Activated naive CD4-positive, alpha-beta T cell treated with anti-CD3 and anti-CD28 coated beads for 36 hours (primary cell): ENCODE results near the gene AHI1. TPM values are rescaled to one million over a fixed set of nuclear protein-coding genes. Genes with fewer than 3 reads are reported as not detected.

Source experiments
- CTCF ChIA-PET: fragments of 350-600 bp; sonication (Branson Sonifier 250); formaldehyde crosslinking; loops from one replicate; lab custom pipeline; 2021; ENCODE audit warnings: antibody characterized with exemption; lab: Charles Lee
- DNase-seq: peaks from one replicate; pipeline ENCODE4 v3.0.0-alpha.2; 2020
- H3K27ac Mint-ChIP-seq: one replicate; pipeline ENCODE4 v1.8.0; 2021; ENCODE audit warnings: mild to moderate bottlenecking, mixed read lengths
- H3K27me3 Mint-ChIP-seq: one replicate; pipeline ENCODE4 v1.8.0; 2021; ENCODE audit warnings: low read depth, mixed read lengths
- H3K36me3 Mint-ChIP-seq: one replicate; pipeline ENCODE4 v1.8.0; 2021; ENCODE audit warnings: low read depth, mixed read lengths
- H3K4me1 Mint-ChIP-seq: one replicate; pipeline ENCODE4 v1.8.0; 2021; ENCODE audit warnings: low read depth, mixed read lengths
- H3K4me3 Mint-ChIP-seq: one replicate; pipeline ENCODE4 v1.8.0; 2021; ENCODE audit warnings: mild to moderate bottlenecking, moderate library complexity, mixed read lengths
- H3K9me3 Mint-ChIP-seq: one replicate; pipeline ENCODE4 v1.8.0; 2021; ENCODE audit warnings: mixed read lengths
- intact Hi-C: fragments of 100-400 bp; cut with micrococcal nuclease; formaldehyde crosslinking; loops from one replicate; pipeline ENCODE4 v1.15.1; 2023
- total RNA-seq, 2 experiments: library from RNA; stranded (reverse); gene quantifications; one replicate each; pipeline ENCODE4 v1.2.3, GENCODE V29; 2021

AHI1 gene
- total RNA-seq, 2 experiments from 2014 or later, result 17.8 to 18.8 TPM

DNA sequence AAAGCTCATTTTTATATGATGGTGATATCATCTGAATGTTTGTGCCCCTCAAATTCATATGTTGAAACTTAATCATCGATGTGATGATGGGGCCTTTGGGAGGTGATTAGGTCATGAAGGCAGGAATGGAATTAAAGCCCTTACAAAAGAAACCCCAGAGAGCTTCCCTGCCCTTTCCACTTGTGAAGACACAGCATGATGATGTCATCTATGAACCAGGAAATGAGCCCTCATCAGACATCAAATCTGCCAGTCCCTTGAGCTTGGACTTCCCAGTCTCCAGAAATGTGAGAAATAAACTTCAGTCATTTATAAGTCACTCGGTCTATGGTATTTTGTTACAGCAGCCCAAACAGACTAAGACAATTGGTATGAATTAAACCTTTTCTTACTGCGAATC is 163.4 kb downstream of the AHI1 start:
- H3K27ac Mint-ChIP-seq, result no peak overlapping the region
- H3K27me3 Mint-ChIP-seq, result no peaks in the 10 kb centered on the region
- DNase-seq, result no peak
- no peak overlapping the region for H3K4me3 Mint-ChIP-seq
- H3K9me3 Mint-ChIP-seq, result no peaks in the 10 kb centered on the region
- H3K4me1 Mint-ChIP-seq, result peaks cover 3% of the 10 kb centered on the region
- intact Hi-C loops, result no loop called here
- peaks cover 3% of the 10 kb centered on the region for H3K36me3 Mint-ChIP-seq
- CTCF ChIA-PET, result no interaction called here

- H3K27ac Mint-ChIP-seq, result no peak overlapping the region
- CTCF ChIA-PET, result interaction anchor here (0.6 kb wide), 1 partner anchor 234 kb away, joined by 3 read pairs; no protein-coding TSS in a partner anchor
- H3K9me3 Mint-ChIP-seq, result no peaks in the 10 kb centered on the region
- peaks cover 2% of the 10 kb centered on the region for H3K36me3 Mint-ChIP-seq
- intact Hi-C loops, result no loop called here
- peaks cover 3% of the 10 kb centered on the region for H3K4me1 Mint-ChIP-seq
- DNase-seq, result no peak
- no peaks in the 10 kb centered on the region for H3K27me3 Mint-ChIP-seq
- H3K4me3 Mint-ChIP-seq, result no peak overlapping the region
These were observed 166.5 kb downstream of the AHI1 start for GRCh38 chr6:135331002-135331401.

GRCh38 chr6:135329851-135330803 is 167.4 kb downstream of the AHI1 start:
- H3K36me3 Mint-ChIP-seq, result peaks cover 2% of the 10 kb centered on the region
- H3K27ac Mint-ChIP-seq, result no peak overlapping the region
- H3K9me3 Mint-ChIP-seq, result no peaks in the 10 kb centered on the region
- no peak for DNase-seq
- CTCF ChIA-PET, result no interaction called here
- intact Hi-C loops, result no loop called here
- peaks cover 3% of the 10 kb centered on the region for H3K4me1 Mint-ChIP-seq
- H3K27me3 Mint-ChIP-seq, result no peaks in the 10 kb centered on the region
- H3K4me3 Mint-ChIP-seq, result no peak overlapping the region

- H3K4me3 Mint-ChIP-seq, result no peak overlapping the region
- intact Hi-C loops, result no loop called here
- H3K27me3 Mint-ChIP-seq, result no peaks in the 10 kb centered on the region
- H3K27ac Mint-ChIP-seq, result no peak overlapping the region
- peaks cover 2% of the 10 kb centered on the region for H3K4me1 Mint-ChIP-seq
- peaks cover 2% of the 10 kb centered on the region for H3K36me3 Mint-ChIP-seq
- H3K9me3 Mint-ChIP-seq, result no peaks in the 10 kb centered on the region
- CTCF ChIA-PET, result no interaction called here
- no peak for DNase-seq
These were observed 169.4 kb downstream of the AHI1 start for GRCh38 chr6:135328136-135328535.

DNA sequence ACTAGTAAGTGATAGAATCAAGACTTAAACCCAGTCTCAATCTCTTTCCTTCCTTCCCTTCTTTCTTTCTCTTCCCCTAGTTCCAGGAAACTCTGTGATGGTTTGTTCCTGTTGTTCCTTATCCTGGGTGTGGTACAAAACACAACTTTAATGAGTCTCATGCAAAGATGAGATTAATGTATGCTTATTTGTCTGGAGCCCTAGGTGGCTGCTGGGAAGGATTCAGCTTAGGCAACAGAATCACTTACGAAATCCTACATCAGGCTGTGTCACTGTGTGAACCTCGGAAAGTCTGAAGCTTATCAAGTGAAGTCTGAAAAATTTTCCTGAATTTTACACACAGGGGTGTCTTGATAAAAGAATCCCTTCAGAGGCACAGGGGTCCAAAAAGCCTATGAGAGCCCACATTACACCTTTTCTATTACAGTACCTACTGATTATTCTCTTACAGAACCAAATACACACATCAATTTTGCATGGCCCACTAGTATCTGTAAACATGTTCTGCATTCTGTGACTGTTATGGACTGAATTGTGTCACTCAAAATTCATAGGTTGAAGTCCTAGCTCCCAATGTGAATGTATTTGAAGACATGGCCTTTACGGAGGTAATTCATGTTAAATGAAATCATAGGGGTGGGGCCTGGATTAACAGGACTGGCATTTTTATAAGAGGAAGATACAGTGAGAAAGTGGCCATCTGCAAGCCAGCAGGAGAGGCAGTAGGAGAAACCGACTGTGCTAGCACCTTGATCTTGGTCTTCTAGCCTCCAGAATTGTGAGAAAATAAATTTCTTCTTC is 171.7 kb downstream of the AHI1 start:
- H3K4me1 Mint-ChIP-seq, result peaks cover 8% of the 10 kb centered on the region
- no peaks in the 10 kb centered on the region for H3K9me3 Mint-ChIP-seq
- H3K36me3 Mint-ChIP-seq, result no peaks in the 10 kb centered on the region
- no peak overlapping the region for H3K27ac Mint-ChIP-seq
- no peaks in the 10 kb centered on the region for H3K27me3 Mint-ChIP-seq
- intact Hi-C loops, result no loop called here
- no peak overlapping the region for H3K4me3 Mint-ChIP-seq
- CTCF ChIA-PET, result no interaction called here
- DNase-seq, result no peak

DNA sequence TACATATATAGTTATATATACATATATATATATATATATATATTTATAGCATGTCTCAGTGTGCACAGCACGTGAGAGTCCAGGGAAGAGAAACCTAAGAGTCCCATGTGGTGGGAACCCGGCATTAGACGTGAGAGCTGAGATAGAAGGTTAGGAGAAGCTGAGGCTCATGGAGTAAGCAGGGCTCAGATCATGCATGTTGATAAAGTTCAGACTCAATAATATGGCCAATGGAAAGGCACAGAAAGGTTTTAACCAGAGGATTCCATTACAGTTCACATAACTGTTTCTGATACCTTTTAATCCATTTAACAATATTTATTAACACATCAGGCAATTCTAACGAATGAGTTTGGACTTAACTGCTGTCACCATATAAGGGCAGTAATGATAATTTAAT is 173.0 kb downstream of the AHI1 start:
- Mint-ChIP-seq H3K36me3 (no peaks in the 10 kb centered on the region), H3K9me3 (no peaks in the 10 kb centered on the region), H3K27ac (no peak overlapping the region), H3K27me3 (no peaks in the 10 kb centered on the region), H3K4me1 (peaks cover 8% of the 10 kb centered on the region), H3K4me3 (no peak overlapping the region)
- intact Hi-C loops, result no loop called here
- CTCF ChIA-PET, result no interaction called here
- no peak for DNase-seq

GRCh38 chr6:135323979-135324378 is 173.6 kb downstream of the AHI1 start:
- DNase-seq, result no peak
- H3K4me3 Mint-ChIP-seq, result no peak overlapping the region
- no peak overlapping the region for H3K27ac Mint-ChIP-seq
- H3K9me3 Mint-ChIP-seq, result no peaks in the 10 kb centered on the region
- no peaks in the 10 kb centered on the region for H3K27me3 Mint-ChIP-seq
- CTCF ChIA-PET, result no interaction called here
- intact Hi-C loops, result no loop called here
- H3K36me3 Mint-ChIP-seq, result peaks cover under 1% of the 10 kb centered on the region
- peaks cover 9% of the 10 kb centered on the region for H3K4me1 Mint-ChIP-seq

DNA sequence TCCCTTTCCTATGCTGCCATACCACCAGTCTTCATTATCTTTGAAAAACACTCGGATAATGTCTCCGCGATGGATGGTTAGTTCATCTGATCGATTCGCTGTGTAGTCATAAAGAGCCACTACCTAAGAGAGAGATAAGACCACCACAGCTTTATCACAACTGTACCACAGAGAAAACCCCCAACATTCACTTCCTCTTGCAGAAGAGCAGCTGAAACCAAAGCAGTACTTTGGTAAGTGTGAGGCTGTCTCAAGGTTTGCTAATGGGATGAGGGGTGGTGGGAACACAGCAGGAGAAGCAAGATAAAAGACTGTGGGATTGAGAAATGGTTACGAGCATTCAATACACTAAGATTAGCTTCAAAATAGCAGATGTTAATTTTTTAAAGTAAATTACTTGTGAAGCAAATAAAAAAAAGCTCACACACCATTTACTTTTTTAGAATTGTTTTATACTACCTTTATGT is 174.3 kb downstream of the AHI1 start:
- intact Hi-C loops, result no loop called here
- Mint-ChIP-seq H3K9me3 (no peaks in the 10 kb centered on the region), H3K4me1 (peaks cover 12% of the 10 kb centered on the region), H3K27me3 (no peaks in the 10 kb centered on the region), H3K27ac (no peak overlapping the region), H3K4me3 (no peak overlapping the region), H3K36me3 (peaks cover 2% of the 10 kb centered on the region)
- CTCF ChIA-PET, result no interaction called here
- DNase-seq, result no peak

- DNase-seq, result no peak
- H3K4me3 Mint-ChIP-seq, result no peak overlapping the region
These were observed 174.9 kb downstream of the AHI1 start for GRCh38 chr6:135322427-135323201.

DNA sequence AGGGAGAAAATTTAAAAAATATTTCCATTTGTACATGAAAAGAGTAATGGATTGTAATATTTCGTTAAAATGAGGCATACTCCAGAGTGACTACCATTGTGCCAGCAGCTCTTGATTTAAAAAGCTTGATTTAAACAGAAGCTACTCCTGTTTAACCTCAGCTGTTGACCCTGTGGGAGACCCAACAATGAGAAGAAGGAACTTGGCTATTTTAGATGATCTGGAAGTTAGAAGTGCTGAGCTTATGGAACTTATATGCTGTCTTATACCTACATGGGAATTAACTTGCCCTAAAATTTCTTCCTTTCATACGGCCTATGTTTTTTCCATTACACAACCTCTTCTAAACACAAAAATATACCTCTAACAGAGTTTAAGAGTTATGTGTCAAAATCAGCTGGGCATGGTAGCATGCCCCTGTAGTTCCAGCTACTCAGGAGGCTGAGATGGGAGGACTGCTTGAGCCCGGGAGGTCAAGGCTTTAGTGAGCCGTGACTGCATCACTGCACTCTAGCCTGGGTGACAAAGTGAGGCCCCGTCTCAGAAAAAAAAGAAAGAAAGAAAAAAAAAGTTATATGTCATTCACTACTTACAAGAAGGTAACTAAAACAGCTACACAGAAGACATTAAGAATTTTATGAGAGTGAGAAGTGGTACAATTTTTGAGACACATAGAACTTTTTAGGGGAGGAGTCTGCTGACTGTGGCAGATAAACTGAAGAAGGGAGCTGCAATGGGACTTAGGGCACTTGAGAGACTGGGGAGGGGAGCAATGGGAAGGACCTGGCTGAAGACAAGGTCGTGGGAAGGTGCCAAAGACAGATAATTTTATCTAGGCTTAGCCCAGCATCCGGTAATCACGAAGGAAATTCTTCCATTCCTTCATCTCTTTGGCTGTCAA is 176.6 kb downstream of the AHI1 start:
- no peak overlapping the region for H3K4me3 Mint-ChIP-seq
- H3K27ac Mint-ChIP-seq, result no peak overlapping the region
- H3K36me3 Mint-ChIP-seq, result peaks cover 2% of the 10 kb centered on the region
- peaks cover 12% of the 10 kb centered on the region for H3K4me1 Mint-ChIP-seq
- DNase-seq, result no peak
- intact Hi-C loops, result no loop called here
- no peaks in the 10 kb centered on the region for H3K27me3 Mint-ChIP-seq
- no peaks in the 10 kb centered on the region for H3K9me3 Mint-ChIP-seq
- CTCF ChIA-PET, result no interaction called here

More at GRCh38 chr6:135322427-135323201, 174.9 kb downstream of the AHI1 start:
- Mint-ChIP-seq H3K9me3 (no peaks in the 10 kb centered on the region), H3K4me1 (peaks cover 12% of the 10 kb centered on the region), H3K27ac (no peak overlapping the region), H3K27me3 (no peaks in the 10 kb centered on the region), H3K36me3 (peaks cover 2% of the 10 kb centered on the region)
- CTCF ChIA-PET, result no interaction called here
- intact Hi-C loops, result no loop called here

- Mint-ChIP-seq H3K4me3 (no peak overlapping the region), H3K27me3 (no peaks in the 10 kb centered on the region), H3K27ac (no peak overlapping the region), H3K9me3 (no peaks in the 10 kb centered on the region), H3K4me1 (peaks cover 12% of the 10 kb centered on the region), H3K36me3 (peaks cover 2% of the 10 kb centered on the region)
- CTCF ChIA-PET, result no interaction called here
- no peak for DNase-seq
- intact Hi-C loops, result no loop called here
These were observed 177.7 kb downstream of the AHI1 start for GRCh38 chr6:135319819-135320218.
